Effector memory CD8-positive, alpha-beta T cell (primary cell): Measurements from ENCODE around the gene MSI2.

Source experiments
- ATAC-seq: fragments of 150-1000 bp; cut with Tn5 transposase; replicated peaks from 2 replicates; pipeline ENCODE4 v1.10.0; 2021; ENCODE audit warnings: mild to moderate bottlenecking, moderate library complexity
- DNase-seq, 3 experiments: peaks; one replicate each; pipeline ENCODE4 v3.0.0; 2021
- H3K27ac Mint-ChIP-seq, 2 donors: one replicate each; pipeline ENCODE4 v1.8.0; 2022; ENCODE audit warnings: mild to moderate bottlenecking in 2 of 2, mixed read lengths in 2 of 2, moderate library complexity in 2 of 2
- H3K27me3 Mint-ChIP-seq, 2 donors: one replicate each; pipeline ENCODE4 v1.8.0; 2022; ENCODE audit warnings: mixed read lengths in 2 of 2
- H3K36me3 Mint-ChIP-seq: one replicate; pipeline ENCODE4 v1.8.0; 2022; ENCODE audit warnings: mild to moderate bottlenecking, moderate library complexity, mixed read lengths; ENCODE audit not compliant: insufficient read depth
- H3K4me1 Mint-ChIP-seq, 2 donors: one replicate each; pipeline ENCODE4 v1.8.0; 2022; ENCODE audit warnings: low read depth in 2 of 2, mixed read lengths in 2 of 2
- H3K4me3 Mint-ChIP-seq, 2 donors: one replicate each; pipeline ENCODE4 v1.8.0; 2022; ENCODE audit warnings: mild to moderate bottlenecking in 2 of 2, mixed read lengths in 2 of 2, moderate library complexity in 2 of 2
- H3K9me3 Mint-ChIP-seq, 2 donors: one replicate each; pipeline ENCODE4 v1.8.0; 2022; ENCODE audit warnings: mixed read lengths in 2 of 2

MSI2 gene

GRCh38 chr17:57539529-57540301, 283.4 kb downstream of the MSI2 start:
- Mint-ChIP-seq H3K27me3 (no peaks in the 10 kb centered on the region), H3K9me3 (no peaks in the 10 kb centered on the region), H3K4me3 (no peak overlapping the region), H3K36me3 (no peaks in the 10 kb centered on the region), H3K4me1 (peaks cover 7 to 26% of the 10 kb centered on the region in 2 donors), H3K27ac (peak overlapping the region in 1 of 2 donors; percentile 82)
- no peak for ATAC-seq
- DNase-seq = no peak

- Mint-ChIP-seq H3K27me3 (no peaks in the 10 kb centered on the region), H3K4me3 (no peak overlapping the region), H3K27ac (no peak overlapping the region), H3K9me3 (no peaks in the 10 kb centered on the region), H3K36me3 (no peaks in the 10 kb centered on the region), H3K4me1 (peaks cover 7 to 26% of the 10 kb centered on the region in 2 donors)
- DNase-seq (no peak), ATAC-seq (no peak)
Observed at GRCh38 chr17:57540596-57540995, 284.3 kb downstream of the MSI2 start.

GRCh38 chr17:57541049-57541448, 284.7 kb downstream of the MSI2 start:
- no peak for DNase-seq
- no peak for ATAC-seq
- Mint-ChIP-seq H3K4me3 (no peak overlapping the region), H3K27ac (no peak overlapping the region), H3K4me1 (peaks cover 7 to 25% of the 10 kb centered on the region in 2 donors), H3K36me3 (no peaks in the 10 kb centered on the region), H3K27me3 (no peaks in the 10 kb centered on the region), H3K9me3 (no peaks in the 10 kb centered on the region)

- H3K36me3 Mint-ChIP-seq = no peaks in the 10 kb centered on the region
- no peak overlapping the region for H3K27ac Mint-ChIP-seq
- H3K27me3 Mint-ChIP-seq = no peaks in the 10 kb centered on the region
- peaks cover 9 to 20% of the 10 kb centered on the region in 2 donors for H3K4me1 Mint-ChIP-seq
- H3K9me3 Mint-ChIP-seq = no peaks in the 10 kb centered on the region
- DNase-seq = no peak
- no peak for ATAC-seq
- H3K4me3 Mint-ChIP-seq = no peak overlapping the region
Observed at GRCh38 chr17:57541472-57542394, 285.4 kb downstream of the MSI2 start.

GRCh38 chr17:57542510-57542909, 286.2 kb downstream of the MSI2 start:
- Mint-ChIP-seq H3K27me3 (no peaks in the 10 kb centered on the region), H3K9me3 (no peaks in the 10 kb centered on the region), H3K36me3 (no peaks in the 10 kb centered on the region), H3K27ac (peak overlapping the region in 1 of 2 donors; percentile 10), H3K4me3 (no peak overlapping the region), H3K4me1 (peaks cover 13 to 26% of the 10 kb centered on the region in 2 donors)
- DNase-seq (no peak), ATAC-seq (no peak)

- ATAC-seq = no peak
- Mint-ChIP-seq H3K27ac (peak overlapping the region in 1 of 2 donors; percentile 10), H3K36me3 (no peaks in the 10 kb centered on the region), H3K9me3 (no peaks in the 10 kb centered on the region), H3K27me3 (no peaks in the 10 kb centered on the region), H3K4me1 (peaks cover 13 to 29% of the 10 kb centered on the region in 2 donors), H3K4me3 (no peak overlapping the region)
- no peak for DNase-seq
Observed at GRCh38 chr17:57543230-57543629, 286.9 kb downstream of the MSI2 start.

- Mint-ChIP-seq H3K27ac (no peak overlapping the region), H3K36me3 (peaks cover 3% of the 10 kb centered on the region), H3K4me3 (no peak overlapping the region), H3K27me3 (no peaks in the 10 kb centered on the region), H3K4me1 (peaks cover 14 to 32% of the 10 kb centered on the region in 2 donors), H3K9me3 (no peaks in the 10 kb centered on the region)
- no peak for DNase-seq
- no peak for ATAC-seq
Observed at GRCh38 chr17:57544401-57544800, 288.1 kb downstream of the MSI2 start.

GRCh38 chr17:57544834-57545463, 288.6 kb downstream of the MSI2 start:
- Mint-ChIP-seq H3K4me3 (no peak overlapping the region), H3K36me3 (peaks cover 3% of the 10 kb centered on the region), H3K4me1 (peaks cover 18 to 33% of the 10 kb centered on the region in 2 donors), H3K27ac (no peak overlapping the region), H3K9me3 (no peaks in the 10 kb centered on the region), H3K27me3 (no peaks in the 10 kb centered on the region)
- ATAC-seq = no peak
- DNase-seq = no peak

- ATAC-seq (no peak), DNase-seq (no peak)
- no peaks in the 10 kb centered on the region for H3K27me3 Mint-ChIP-seq
- no peaks in the 10 kb centered on the region for H3K9me3 Mint-ChIP-seq
- H3K4me3 Mint-ChIP-seq = no peak overlapping the region
- peaks cover 3% of the 10 kb centered on the region for H3K36me3 Mint-ChIP-seq
- H3K4me1 Mint-ChIP-seq = peaks cover 16 to 33% of the 10 kb centered on the region in 2 donors
- no peak overlapping the region for H3K27ac Mint-ChIP-seq
Observed at GRCh38 chr17:57545731-57546342, 289.5 kb downstream of the MSI2 start.

GRCh38 chr17:57548421-57549410, 292.4 kb downstream of the MSI2 start:
- Mint-ChIP-seq H3K27me3 (no peaks in the 10 kb centered on the region), H3K27ac (no peak overlapping the region), H3K4me1 (peaks cover 21 to 38% of the 10 kb centered on the region in 2 donors), H3K9me3 (no peaks in the 10 kb centered on the region), H3K36me3 (peaks cover 9% of the 10 kb centered on the region), H3K4me3 (no peak overlapping the region)
- ATAC-seq (no peak), DNase-seq (no peak)

- Mint-ChIP-seq H3K27ac (no peak overlapping the region), H3K4me3 (no peak overlapping the region), H3K9me3 (no peaks in the 10 kb centered on the region), H3K4me1 (peaks cover 19 to 33% of the 10 kb centered on the region in 2 donors), H3K36me3 (peaks cover 9% of the 10 kb centered on the region), H3K27me3 (no peaks in the 10 kb centered on the region)
- ATAC-seq (no peak), DNase-seq (no peak)
Observed at GRCh38 chr17:57549468-57549867, 293.1 kb downstream of the MSI2 start.

GRCh38 chr17:57550016-57550415, 293.7 kb downstream of the MSI2 start:
- H3K27ac Mint-ChIP-seq = no peak overlapping the region
- peaks cover 19 to 33% of the 10 kb centered on the region in 2 donors for H3K4me1 Mint-ChIP-seq
- no peaks in the 10 kb centered on the region for H3K9me3 Mint-ChIP-seq
- peaks cover 9% of the 10 kb centered on the region for H3K36me3 Mint-ChIP-seq
- no peak overlapping the region for H3K4me3 Mint-ChIP-seq
- ATAC-seq (no peak), DNase-seq (no peak)
- no peaks in the 10 kb centered on the region for H3K27me3 Mint-ChIP-seq
